A549 (cell line): ENCODE results near the gene DHX8.
"Not testable (repeated sequence)": the region's sequence is repeated elsewhere in the genome, so short reads cannot be mapped to it uniquely, and the experiment has no call there.

ENCODE experiments used
- BCL3 ChIP-seq: fragments of >200 bp; sonication (Bioruptor Twin); formaldehyde crosslinking; IDR thresholded peaks from 3 replicates; pipeline ENCODE4 v1.6.1; 2016
- CHD2 ChIP-seq: fragments of 150-350 bp; IDR thresholded peaks from 2 replicates; pipeline ENCODE4 v1.6.1; 2014; ENCODE audit warnings: low read length; ENCODE audit not compliant: partially characterized antibody
- CTCF ChIP-seq: fragments of >200 bp; sonication (Bioruptor Twin); formaldehyde crosslinking; IDR thresholded peaks from 3 replicates; pipeline ENCODE4 v1.5.1; 2016
- ELK1 ChIP-seq: fragments of 150-350 bp; IDR thresholded peaks from 2 replicates; pipeline ENCODE4 v1.6.1; 2014; ENCODE audit warnings: low read depth, mild to moderate bottlenecking, low read length
- EP300 ChIP-seq, 2 experiments: fragments of >200 bp; sonication (Bioruptor Twin); formaldehyde crosslinking; IDR thresholded peaks; 2 replicates in 1 of 2; 3 replicates in 1 of 2; pipeline ENCODE4 v1.6.1; 2016 to 2017
- ESRRA ChIP-seq: fragments of 150-350 bp; IDR thresholded peaks from 2 replicates; pipeline ENCODE4 v1.6.1; 2014; ENCODE audit warnings: mild to moderate bottlenecking, low read length, borderline replicate concordance
- GATA3 ChIP-seq: IDR thresholded peaks from 2 replicates; pipeline ENCODE4 v1.6.1; 2012; ENCODE audit warnings: borderline replicate concordance
- HOXB5 ChIP-seq: fragments of 250-450 bp; sonication (Bioruptor Pico); IDR thresholded peaks from 2 replicates; pipeline ENCODE4 v1.5.0; 2020; ENCODE audit warnings: mild to moderate bottlenecking, moderate library complexity
- KDM1A ChIP-seq: fragments of 200-600 bp; sonication (generic); IDR thresholded peaks from 2 replicates; pipeline ENCODE4 v1.6.1; 2016; ENCODE audit warnings: low read depth, mild to moderate bottlenecking
- MYC ChIP-seq: IDR thresholded peaks from 2 replicates; pipeline ENCODE4 v1.6.1; 2012; ENCODE audit warnings: mild to moderate bottlenecking, inconsistent platforms, low read length, improper control_type of control experiment, borderline replicate concordance
- NR3C1 ChIP-seq: fragments of >200 bp; sonication (Bioruptor Twin); formaldehyde crosslinking; IDR thresholded peaks from 3 replicates; pipeline ENCODE4 v1.6.1; 2017
- POLR2A ChIP-seq: IDR thresholded peaks from 2 replicates; pipeline ENCODE4 v1.6.1; 2012; ENCODE audit warnings: mild to moderate bottlenecking, low read length
- REST ChIP-seq: fragments of 200-600 bp; sonication (generic); IDR thresholded peaks from 2 replicates; pipeline ENCODE4 v1.6.1; 2016; ENCODE audit warnings: antibody characterized with exemption, mild to moderate bottlenecking, moderate library complexity

- TF ChIP-seq POLR2A; CTCF; CHD2; REST; EP300 (IDR thresholded peaks at IDR 0.05); BCL3; ELK1; GATA3; HOXB5 (CRISPR knock-in tag); NR3C1; MYC; ESRRA; KDM1A: not testable (repeated sequence)
Observed at GRCh38 chr17:43459878-43460277, 23.9 kb upstream of the DHX8 start.
